Thoracic aorta (tissue), 2 donors: ENCODE results near the gene MYL5. TPM values are rescaled to one million over a fixed set of nuclear protein-coding genes. Genes with fewer than 3 reads are reported as not detected.
"Not testable (repeated sequence)": the region's sequence is repeated elsewhere in the genome, so short reads cannot be mapped to it uniquely, and the experiment has no call there.

Experiments
- ATAC-seq: fragments of 150-250 bp; one replicate; pipeline ENCODE4 v1.8.0; 2017; ENCODE audit warnings: low read depth; ENCODE audit not compliant: insufficient number of reproducible peaks, low FRiP score
- DNase-seq: peaks from one replicate; pipeline ENCODE4 v3.0.0-alpha.2; 2020; ENCODE audit warnings: low spot score
- H3K27ac ChIP-seq, 2 donors: fragments of 200-600 bp; sonication (generic); 1 replicate in 1 of 2; 2 replicates in 1 of 2; pipeline ENCODE4 v1.5.1; 2016; ENCODE audit warnings: mild to moderate bottlenecking in 2 of 2, moderate library complexity in 2 of 2
- H3K27me3 ChIP-seq: fragments of 200-600 bp; sonication (generic); replicated peaks from 2 replicates; pipeline ENCODE4 v1.6.0; 2016; ENCODE audit warnings: mild to moderate bottlenecking; ENCODE audit not compliant: insufficient read depth
- H3K36me3 ChIP-seq: fragments of 200-600 bp; sonication (generic); one replicate; pipeline ENCODE4 v1.5.1; 2016
- H3K4me1 ChIP-seq, 2 donors: fragments of 200-600 bp; sonication (generic); 1 replicate in 1 of 2; 2 replicates in 1 of 2; pipeline versions ENCODE4 v1.5.1 to v1.6.0; 2016; ENCODE audit warnings: low read depth in 2 of 2, mild to moderate bottlenecking in 1 of 2; ENCODE audit not compliant: control insufficient read depth in 1 of 2
- H3K4me3 ChIP-seq: fragments of 200-600 bp; sonication (generic); 2 replicates; pipeline ENCODE4 v1.5.1; 2016; ENCODE audit warnings: mild to moderate bottlenecking
- H3K9me3 ChIP-seq: fragments of 200-600 bp; sonication (generic); 2 replicates; pipeline ENCODE4 v1.5.1; 2016
- CTCF ChIP-seq: fragments of 200-600 bp; sonication (generic); IDR thresholded peaks from one replicate; pipeline ENCODE4 v1.5.1; 2019; ENCODE audit warnings: antibody characterized with exemption
- total RNA-seq, 2 donors: library from RNA; depleted of rRNA; stranded (reverse); fragments of >200 nt; gene quantifications; one replicate each; pipeline versions ENCODE4 v1.1.0 to v1.2.3, GENCODE V29; 2016

The MYL5 gene
- total RNA-seq, 2 donors from 2014 or later, result 3.8 to 4.9 TPM

GRCh38 chr4:705278-706082 lies 31.1 kb downstream of the MYL5 start, which contains the start of gene PCGF3:
Gene PCGF3, plus strand, starts transcription at chr4:705832. Its CDS starts 27,849 bp downstream, at chr4:733681.
- no peak for TF ChIP-seq CTCF
- Histone ChIP-seq H3K4me1 (peaks cover 21 to 35% of the 10 kb centered on the region in 2 donors), H3K27me3 (no peaks in the 10 kb centered on the region), H3K36me3 (no peaks in the 10 kb centered on the region), H3K4me3 (peak within 1 kb of the TSS; percentile 100), H3K9me3 (no peaks in the 10 kb centered on the region), H3K27ac (peak within 1 kb of the TSS; percentile 70 to 80)
- DNase-seq (peak; percentile 87), ATAC-seq (peak; percentile 92)

- Histone ChIP-seq H3K4me1 (peaks cover 21 to 35% of the 10 kb centered on the region in 2 donors), H3K4me3 (peak overlapping the region; percentile 100), H3K27ac (peak overlapping the region; percentile 70 to 80)
- H3K36me3 ChIP-seq, DNase-seq, H3K27me3 ChIP-seq, H3K9me3 ChIP-seq, ATAC-seq: not testable (repeated sequence)
Measured at GRCh38 chr4:706083-706633, 31.8 kb downstream of the MYL5 start.

- no peak for ATAC-seq
- Histone ChIP-seq H3K36me3 (no peaks in the 10 kb centered on the region), H3K27ac (peak overlapping the region in 1 of 2 donors; percentile 8), H3K9me3 (no peaks in the 10 kb centered on the region), H3K4me3 (peak overlapping the region; percentile 100), H3K4me1 (peaks cover 21 to 35% of the 10 kb centered on the region in 2 donors), H3K27me3 (no peaks in the 10 kb centered on the region)
- TF ChIP-seq CTCF, result no peak
- no peak for DNase-seq
Measured at GRCh38 chr4:706834-707598, 32.7 kb downstream of the MYL5 start.

GRCh38 chr4:707929-708630 lies 33.7 kb downstream of the MYL5 start:
- DNase-seq (no peak), ATAC-seq (no peak)
- Histone ChIP-seq H3K9me3 (no peaks in the 10 kb centered on the region), H3K4me1 (peaks cover 21 to 35% of the 10 kb centered on the region in 2 donors), H3K4me3 (peak overlapping the region; percentile 16), H3K36me3 (no peaks in the 10 kb centered on the region), H3K27me3 (no peaks in the 10 kb centered on the region), H3K27ac (no peak overlapping the region)
- no peak for TF ChIP-seq CTCF

- H3K36me3 ChIP-seq, result no peaks in the 10 kb centered on the region
- H3K27ac ChIP-seq, result no peak overlapping the region
- ATAC-seq, result no peak
- no peak for TF ChIP-seq CTCF
- no peak overlapping the region for H3K4me3 ChIP-seq
- H3K27me3 ChIP-seq, result no peaks in the 10 kb centered on the region
- peaks cover 21 to 35% of the 10 kb centered on the region in 2 donors for H3K4me1 ChIP-seq
- no peaks in the 10 kb centered on the region for H3K9me3 ChIP-seq
- DNase-seq, result no peak
Measured at GRCh38 chr4:708631-708933, 34.2 kb downstream of the MYL5 start.
